ENCODE data around the gene HS6ST1. TPM values are rescaled to one million over a fixed set of nuclear protein-coding genes. Genes with fewer than 3 reads are reported as not detected.
"Not testable (repeated sequence)": the region's sequence is repeated elsewhere in the genome, so short reads cannot be mapped to it uniquely, and the experiment has no call there.

The HS6ST1 gene
- total RNA-seq, 3 donors from 2014 or later, result 15.7 to 38.6 (median 29.8) TPM

- H3K36me3 ChIP-seq, result no peaks in the 10 kb centered on the region
- no peaks in the 10 kb centered on the region for H3K4me1 ChIP-seq
- H3K27me3 ChIP-seq, result no peaks in the 10 kb centered on the region
- peak overlapping the region in 2 of 3 donors; percentile 29 to 46 for H3K4me3 ChIP-seq
- intact Hi-C loops (cut with DNase I; ENCODE audit: low total_unique reads), result no loop called here
- peak overlapping the region; percentile 76 to 83 for H3K27ac ChIP-seq
- peak in 2 of 3 donors; percentile 21 to 38 for TF ChIP-seq CTCF (IDR thresholded peaks at IDR 0.05)
- TF ChIP-seq POLR2AphosphoS5 (IDR thresholded peaks at IDR 0.05), result peak in 1 of 3 donors; percentile 14
- TF ChIP-seq POLR2A (IDR thresholded peaks at IDR 0.05), result no peak
- no peaks in the 10 kb centered on the region for H3K9me3 ChIP-seq
- DNase-seq (ENCODE audit: low spot score in 2 of 2), result peak in 1 of 2 donors; percentile 57
These were observed 58.2 kb downstream of the HS6ST1 start for GRCh38 chr2:128260239-128261138.

DNA sequence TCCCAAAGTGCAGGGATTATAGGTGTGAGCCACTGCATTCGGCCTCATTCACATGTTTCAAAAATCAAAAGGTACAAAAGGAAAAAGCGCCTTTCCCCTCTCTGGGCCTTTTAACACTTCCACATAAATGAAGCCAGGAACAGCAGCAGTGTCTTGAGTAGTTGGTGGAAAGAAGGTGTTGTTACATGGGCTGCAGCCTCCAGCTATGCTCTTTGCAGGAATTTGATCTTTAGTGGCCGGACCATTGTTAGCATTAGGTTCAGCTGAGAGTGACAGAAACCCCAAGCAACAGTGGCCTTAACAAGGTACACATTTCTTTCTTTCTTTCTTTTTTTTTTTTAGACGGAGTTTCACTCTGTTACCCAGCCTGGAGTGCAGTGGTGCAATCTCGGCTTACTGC is 59.1 kb downstream of the HS6ST1 start:
- Histone ChIP-seq H3K9me3 (no peaks in the 10 kb centered on the region), H3K36me3 (no peaks in the 10 kb centered on the region), H3K27me3 (no peaks in the 10 kb centered on the region), H3K27ac (no peak overlapping the region), H3K4me1 (no peaks in the 10 kb centered on the region), H3K4me3 (no peak overlapping the region)
- TF ChIP-seq CTCF (IDR thresholded peaks at IDR 0.05) (no peak), POLR2A (IDR thresholded peaks at IDR 0.05) (no peak), POLR2AphosphoS5 (IDR thresholded peaks at IDR 0.05) (no peak)
- DNase-seq (ENCODE audit: low spot score in 2 of 2), result no peak
- intact Hi-C loops (cut with DNase I; ENCODE audit: low total_unique reads), result no loop called here

GRCh38 chr2:128258218-128258617 is 60.5 kb downstream of the HS6ST1 start:
- TF ChIP-seq POLR2A (IDR thresholded peaks at IDR 0.05) (no peak), CTCF (IDR thresholded peaks at IDR 0.05) (no peak), POLR2AphosphoS5 (IDR thresholded peaks at IDR 0.05) (no peak)
- Histone ChIP-seq H3K36me3 (no peaks in the 10 kb centered on the region), H3K9me3 (no peaks in the 10 kb centered on the region), H3K4me1 (no peaks in the 10 kb centered on the region), H3K4me3 (no peak overlapping the region), H3K27ac (no peak overlapping the region), H3K27me3 (no peaks in the 10 kb centered on the region)
- DNase-seq (ENCODE audit: low spot score in 2 of 2), result no peak
- intact Hi-C loops (cut with DNase I; ENCODE audit: low total_unique reads), result no loop called here

- intact Hi-C loops (cut with DNase I; ENCODE audit: low total_unique reads), result no loop called here
- no peak for DNase-seq (ENCODE audit: low spot score in 2 of 2)
- H3K27me3 ChIP-seq, result no peaks in the 10 kb centered on the region
These were observed 66.2 kb downstream of the HS6ST1 start for GRCh38 chr2:128252501-128252900.

DNA sequence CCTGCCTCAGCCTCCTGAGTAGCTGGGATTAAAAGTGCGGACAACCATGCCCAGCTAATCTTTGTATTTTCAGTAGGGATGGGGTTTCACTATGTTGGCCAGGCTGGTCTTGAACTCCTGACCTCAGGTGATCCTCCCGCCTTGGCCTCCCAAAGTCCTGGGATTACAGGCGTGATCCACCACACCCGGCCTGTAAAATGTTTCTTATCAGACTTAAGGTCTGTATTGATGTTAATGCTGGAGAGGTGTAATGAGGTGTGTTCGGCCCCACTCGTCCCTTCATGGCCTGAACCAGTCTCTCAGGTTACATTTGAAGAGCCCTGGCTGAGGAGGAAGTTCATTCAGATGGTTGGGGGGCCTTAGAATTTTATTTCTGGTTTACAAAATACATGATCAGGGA is 66.6 kb downstream of the HS6ST1 start:
- intact Hi-C loops (cut with DNase I; ENCODE audit: low total_unique reads); H3K36me3 ChIP-seq; H3K27ac ChIP-seq; H3K27me3 ChIP-seq; H3K4me3 ChIP-seq; DNase-seq (ENCODE audit: low spot score in 2 of 2); H3K4me1 ChIP-seq; H3K9me3 ChIP-seq: not testable (repeated sequence)

More at GRCh38 chr2:128252501-128252900, 66.2 kb downstream of the HS6ST1 start:
- H3K4me1 ChIP-seq, result no peaks in the 10 kb centered on the region
- no peak overlapping the region for H3K27ac ChIP-seq
- TF ChIP-seq CTCF (IDR thresholded peaks at IDR 0.05) (no peak), POLR2A (IDR thresholded peaks at IDR 0.05) (no peak), POLR2AphosphoS5 (IDR thresholded peaks at IDR 0.05) (no peak)
- no peaks in the 10 kb centered on the region for H3K9me3 ChIP-seq
- H3K4me3 ChIP-seq, result no peak overlapping the region
- no peaks in the 10 kb centered on the region for H3K36me3 ChIP-seq
